Posterior vena cava (tissue), 2 donors: Measurements from ENCODE around the gene CPE. TPM values are rescaled to one million over a fixed set of nuclear protein-coding genes. Genes with fewer than 3 reads are reported as not detected.

Source experiments
- DNase-seq: peaks from one replicate; pipeline ENCODE4 v3.0.0-alpha.2; 2020; ENCODE audit warnings: low spot score
- intact Hi-C, 2 donors: fragments of 100-400 bp; cut with DNase I; formaldehyde crosslinking; loops; one replicate each; pipeline versions ENCODE4 v1.14.1 to v1.14.2; 2022 to 2023
- microRNA-seq, 2 donors: library from miRNA; unstranded; fragments of <30 nt; microRNA quantifications; one replicate each; pipeline ENCODE4 v1.2.0, GENCODE V29; 2020 to 2021; ENCODE audit warnings: borderline microRNAs expressed in 2 of 2
- total RNA-seq, 2 donors: library from RNA; stranded (reverse); fragmentation: NEBNext Ultra II Directional; extraction: Animal tissue kit (Norgen Biotek cat#: 25700); gene quantifications; one replicate each; pipeline ENCODE4 v1.2.1, GENCODE V29; 2021
- donor health status: DM: yes; HTN: yes; CAD: no.
- donor health status: DM: yes; HTN: yes; CAD: no.

Gene CPE
- total RNA-seq, 2 donors from 2014 or later = 334 to 383 TPM

GRCh38 chr4:165522050-165522449, 143.2 kb downstream of the CPE start:
- intact Hi-C loops = no loop called here
- DNase-seq = no peak

GRCh38 chr4:165524532-165525190, 145.9 kb downstream of the CPE start:
- intact Hi-C loops = no loop called here
- no peak for DNase-seq

GRCh38 chr4:165532976-165533375, 154.2 kb downstream of the CPE start:
- intact Hi-C loops = loop anchor here in 1 of 2 donors (10.0 kb wide), 1 partner anchor 552 kb away; no protein-coding TSS in a partner anchor
- no peak for DNase-seq

GRCh38 chr4:165537028-165537648, 158.3 kb downstream of the CPE start:
- intact Hi-C loops = loop anchor here (1.0 to 10.0 kb wide), 3 partner anchors 23 to 560 kb away; no protein-coding TSS in a partner anchor
- no peak for DNase-seq

- intact Hi-C loops = loop anchor here (5.0 to 10.0 kb wide), 2 partner anchors 545 to 558 kb away; no protein-coding TSS in a partner anchor
- DNase-seq = no peak
Measured at GRCh38 chr4:165539801-165540200, 161.0 kb downstream of the CPE start.

- intact Hi-C loops = no loop called here
Measured at GRCh38 chr4:165540206-165540830, 161.5 kb downstream of the CPE start.

GRCh38 chr4:165541851-165542459, 163.1 kb downstream of the CPE start:
- no peak for DNase-seq
- intact Hi-C loops = no loop called here

More at GRCh38 chr4:165540206-165540830, 161.5 kb downstream of the CPE start:
- DNase-seq = no peak

- intact Hi-C loops = no loop called here
- no peak for DNase-seq
Measured at GRCh38 chr4:165542476-165542875, 163.7 kb downstream of the CPE start.

Small RNA genes lying within 50 kb of the gene (microRNA-seq; reads per million reads assigned to microRNA genes)
- 0 reads per million in 2 donors for gene MIR578

Other genes with a start within 250 kb of the CPE start
- gene KLHL2, start 171.4 kb upstream of the CPE start, total RNA-seq = 10 to 100 TPM; 23.8 to 26.6 TPM
- 10 to 100 TPM; 21.5 to 26.8 TPM for gene MSMO1, start 51.3 kb upstream of the CPE start, total RNA-seq